PC-3 (cell line): ENCODE measurements around the gene PTPRE.

ENCODE experiments used
- CTCF ChIP-seq: fragments of 300-600 bp; sonication (generic); conservative IDR thresholded peaks from 2 replicates; pipeline ENCODE4 v1.5.1; 2017; ENCODE audit warnings: antibody characterized with exemption, low read depth, mild to moderate bottlenecking, low read length
- EZH2 ChIP-seq: fragments of 300-600 bp; sonication (generic); IDR thresholded peaks from one replicate; pipeline ENCODE4 v1.6.1; 2017; ENCODE audit warnings: antibody characterized with exemption, mild to moderate bottlenecking, low read length; ENCODE audit not compliant: unreplicated experiment
- EZH2phosphoT487 ChIP-seq: fragments of 300-600 bp; sonication (generic); IDR thresholded peaks from 2 replicates; pipeline ENCODE4 v1.6.1; 2018; ENCODE audit warnings: mild to moderate bottlenecking, antibody characterized with exemption, low read length, borderline replicate concordance

GRCh38 chr10:127949831-127950230, 42.9 kb downstream of the PTPRE start:
- no peak for TF ChIP-seq CTCF
- no peak for TF ChIP-seq EZH2
- no peak for TF ChIP-seq EZH2phosphoT487
